Measurements from ENCODE around the gene PPP4R3A. TPM values are rescaled to one million over a fixed set of nuclear protein-coding genes. Genes with fewer than 3 reads are reported as not detected.

PPP4R3A gene
- total RNA-seq, 1 donor from 2014 or later, result 98.9 TPM

GRCh38 chr14:91470216-91470615, 39.9 kb downstream of the PPP4R3A start:
- Histone ChIP-seq H3K4me2 (no peak overlapping the region), H3K27me3 (no peaks in the 10 kb centered on the region), H3K36me3 (peaks cover 31% of the 10 kb centered on the region), H3K4me1 (peaks cover 2% of the 10 kb centered on the region), H3K9me3 (ENCODE audit: low read depth) (no peaks in the 10 kb centered on the region), H2AFZ (replicated peaks) (no peak overlapping the region), H3K4me3 (no peak overlapping the region), H4K20me1 (ENCODE audit: low read depth) (no peaks in the 10 kb centered on the region), H3K9ac (no peak overlapping the region), H3F3A (ENCODE audit: low read depth) (peaks cover 7% of the 10 kb centered on the region), H3K79me2 (ENCODE audit: low read depth) (peaks cover 19% of the 10 kb centered on the region), H3K27ac (no peak overlapping the region)
- Mint-ChIP-seq H3K36me3 (peaks cover 49% of the 10 kb centered on the region), H3K4me1 (peaks cover 4% of the 10 kb centered on the region), H3K27ac (no peak overlapping the region), H3K4me3 (no peak overlapping the region), H3K9me3 (no peaks in the 10 kb centered on the region), H3K27me3 (ENCODE audit: insufficient read depth, low read depth) (no peaks in the 10 kb centered on the region)
- TF ChIP-seq CTCF (IDR thresholded peaks at IDR 0.05) (no peak), EZH2phosphoT487 (IDR thresholded peaks at IDR 0.05) (no peak)
- DNase-seq (ENCODE audit: low spot score), result no peak

DNA sequence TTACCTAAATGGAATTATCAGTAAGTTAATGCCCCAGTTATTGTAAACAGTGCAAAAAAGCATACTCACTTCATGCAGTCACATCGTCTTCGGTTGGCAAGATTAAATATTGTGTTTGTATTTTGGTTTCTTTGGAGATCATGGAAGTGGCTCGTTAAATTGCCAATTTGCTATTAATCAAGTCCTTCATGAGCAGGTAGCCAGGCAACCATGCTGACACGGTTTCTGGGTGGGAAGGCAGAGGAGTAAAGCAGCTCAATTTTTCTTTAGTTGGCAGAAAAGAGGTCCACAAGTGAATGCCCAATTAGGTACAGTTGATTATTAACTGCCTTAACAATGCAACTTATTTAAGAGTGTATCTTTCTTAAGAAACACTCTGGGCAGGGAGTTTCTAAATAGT, 43.9 kb downstream of the PPP4R3A start:
- no peak for DNase-seq (ENCODE audit: low spot score)
- H3K4me3 Mint-ChIP-seq, result no peak overlapping the region
- H4K20me1 ChIP-seq (ENCODE audit: low read depth), result no peaks in the 10 kb centered on the region
- no peaks in the 10 kb centered on the region for H3K9me3 Mint-ChIP-seq
- H3F3A ChIP-seq (ENCODE audit: low read depth), result peaks cover 10% of the 10 kb centered on the region
- H2AFZ ChIP-seq (replicated peaks), result no peak overlapping the region
- H3K36me3 Mint-ChIP-seq, result peaks cover 46% of the 10 kb centered on the region
- no peak overlapping the region for H3K4me2 ChIP-seq
- no peak overlapping the region for H3K27ac Mint-ChIP-seq
- H3K9ac ChIP-seq, result no peak overlapping the region
- H3K27ac ChIP-seq, result no peak overlapping the region
- no peak for TF ChIP-seq CTCF (IDR thresholded peaks at IDR 0.05)
- TF ChIP-seq EZH2 (IDR thresholded peaks at IDR 0.05), result no peak
- no peak for TF ChIP-seq EZH2phosphoT487 (IDR thresholded peaks at IDR 0.05)
- H3K4me3 ChIP-seq, result no peak overlapping the region
- H3K79me2 ChIP-seq (ENCODE audit: low read depth), result peaks cover 10% of the 10 kb centered on the region
- peaks cover 7% of the 10 kb centered on the region for H3K4me1 Mint-ChIP-seq
- H3K36me3 ChIP-seq, result peaks cover 23% of the 10 kb centered on the region
- no peaks in the 10 kb centered on the region for H3K27me3 Mint-ChIP-seq (ENCODE audit: insufficient read depth, low read depth)
- no peaks in the 10 kb centered on the region for H3K9me3 ChIP-seq (ENCODE audit: low read depth)
- no peaks in the 10 kb centered on the region for H3K27me3 ChIP-seq
- peaks cover 4% of the 10 kb centered on the region for H3K4me1 ChIP-seq

DNA sequence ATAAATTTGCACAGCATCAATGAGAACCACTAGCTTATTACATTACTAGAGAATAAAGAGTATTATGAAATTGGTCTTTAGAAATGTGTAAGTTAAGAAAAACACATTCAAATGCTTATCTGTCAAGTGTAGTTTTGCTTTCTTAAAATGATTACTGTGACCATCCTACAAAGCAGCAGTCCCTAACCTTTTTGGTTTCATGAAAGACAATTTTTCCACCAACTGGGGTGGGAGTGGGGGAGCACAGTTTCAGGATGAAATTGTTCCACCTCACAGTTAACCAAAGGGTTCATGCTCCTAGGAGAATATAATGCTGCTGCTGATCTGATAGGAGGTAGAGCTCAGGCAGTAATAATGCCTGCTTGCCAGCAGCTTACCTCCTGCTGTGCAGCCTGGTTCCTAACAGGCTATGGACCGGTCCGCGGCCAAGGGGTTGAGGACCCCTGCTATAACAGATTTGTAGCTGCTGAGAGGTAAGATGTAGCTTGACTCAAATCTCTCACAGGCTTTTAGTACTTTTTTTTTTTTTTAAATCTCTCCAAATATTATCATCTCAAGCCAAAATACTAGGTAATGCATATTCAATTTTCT, 45.4 kb downstream of the PPP4R3A start:
- Histone ChIP-seq H3K4me1 (peaks cover 4% of the 10 kb centered on the region), H3K36me3 (peaks cover 18% of the 10 kb centered on the region), H3K27me3 (no peaks in the 10 kb centered on the region), H3F3A (ENCODE audit: low read depth) (peaks cover 11% of the 10 kb centered on the region), H4K20me1 (ENCODE audit: low read depth) (no peaks in the 10 kb centered on the region), H3K4me3 (no peak overlapping the region), H3K27ac (no peak overlapping the region), H3K79me2 (ENCODE audit: low read depth) (peaks cover 10% of the 10 kb centered on the region), H3K9ac (no peak overlapping the region), H2AFZ (replicated peaks) (no peak overlapping the region), H3K4me2 (no peak overlapping the region), H3K9me3 (ENCODE audit: low read depth) (no peaks in the 10 kb centered on the region)
- Mint-ChIP-seq H3K4me3 (no peak overlapping the region), H3K27ac (no peak overlapping the region), H3K9me3 (no peaks in the 10 kb centered on the region), H3K36me3 (peaks cover 43% of the 10 kb centered on the region), H3K4me1 (peaks cover 7% of the 10 kb centered on the region), H3K27me3 (ENCODE audit: insufficient read depth, low read depth) (no peaks in the 10 kb centered on the region)
- TF ChIP-seq EZH2phosphoT487 (IDR thresholded peaks at IDR 0.05) (no peak), CTCF (IDR thresholded peaks at IDR 0.05) (no peak), EZH2 (IDR thresholded peaks at IDR 0.05) (no peak)
- peak; percentile 66 for DNase-seq (ENCODE audit: low spot score)

Measured in neural progenitor cell (in vitro differentiated cells).